Astrocyte (in vitro differentiated cells and primary cell): ENCODE results near the gene EML6. TPM values are rescaled to one million over a fixed set of nuclear protein-coding genes. Genes with fewer than 3 reads are reported as not detected.

Experiments
- DNase-seq: peaks from one replicate; pipeline ENCODE4 v3.0.0-alpha.2; 2010; ENCODE audit warnings: low read depth
- FAIRE-seq: peaks from 2 replicates; lab custom pipeline; 2011; peaks lifted over from hg19 to GRCh38; lab: Jason Lieb, UNC
- H2AFZ ChIP-seq: 2 replicates; pipeline ENCODE4 v1.6.0; 2012; ENCODE audit warnings: low read depth, low read length, inconsistent platforms
- H3K27ac ChIP-seq: 2 replicates; pipeline ENCODE4 v1.5.1; 2011; ENCODE audit warnings: low read depth, low read length, inconsistent platforms
- H3K27me3 ChIP-seq: 2 replicates; pipeline ENCODE4 v1.6.0; 2011; ENCODE audit warnings: low read length, inconsistent platforms; ENCODE audit not compliant: insufficient read depth
- H3K36me3 ChIP-seq: 2 replicates; pipeline ENCODE4 v1.5.1; 2011; ENCODE audit warnings: low read length, inconsistent platforms; ENCODE audit not compliant: insufficient read depth
- H3K4me1 ChIP-seq: 2 replicates; pipeline ENCODE4 v1.5.1; 2011; ENCODE audit warnings: low read length, inconsistent platforms; ENCODE audit not compliant: insufficient read depth
- H3K4me2 ChIP-seq: 2 replicates; pipeline ENCODE4 v1.6.0; 2012; ENCODE audit warnings: low read length, inconsistent platforms
- H3K4me3 ChIP-seq: 2 replicates; pipeline ENCODE4 v1.5.1; 2011; ENCODE audit warnings: low read depth, mild to moderate bottlenecking, low read length, inconsistent platforms; ENCODE audit not compliant: insufficient read depth
- H3K79me2 ChIP-seq: 2 replicates; pipeline ENCODE4 v1.6.0; 2012; ENCODE audit warnings: mild to moderate bottlenecking, low read length, inconsistent platforms; ENCODE audit not compliant: insufficient read depth
- H3K9ac ChIP-seq: 2 replicates; pipeline ENCODE4 v1.6.0; 2012; ENCODE audit warnings: mild to moderate bottlenecking, low read length, inconsistent platforms
- H3K9me3 ChIP-seq: 2 replicates; pipeline ENCODE4 v1.5.1; 2012; ENCODE audit warnings: low read depth, mild to moderate bottlenecking, low read length, inconsistent platforms; ENCODE audit not compliant: insufficient read depth
- H4K20me1 ChIP-seq: 2 replicates; pipeline ENCODE4 v1.6.0; 2012; ENCODE audit warnings: low read length, inconsistent platforms; ENCODE audit not compliant: insufficient read depth
- H3K27ac Mint-ChIP-seq: one replicate; pipeline ENCODE4 v1.8.0; 2021; ENCODE audit warnings: mild to moderate bottlenecking, mixed read lengths; ENCODE audit not compliant: unreplicated experiment
- H3K27me3 Mint-ChIP-seq: one replicate; pipeline ENCODE4 v1.8.0; 2021; ENCODE audit warnings: low read depth, mixed read lengths; ENCODE audit not compliant: unreplicated experiment
- H3K36me3 Mint-ChIP-seq: one replicate; pipeline ENCODE4 v1.8.0; 2021; ENCODE audit warnings: low read depth, mixed read lengths; ENCODE audit not compliant: unreplicated experiment
- H3K4me1 Mint-ChIP-seq: one replicate; pipeline ENCODE4 v1.8.0; 2021; ENCODE audit warnings: low read depth, mixed read lengths; ENCODE audit not compliant: unreplicated experiment
- H3K4me3 Mint-ChIP-seq: one replicate; pipeline ENCODE4 v1.8.0; 2021; ENCODE audit warnings: mild to moderate bottlenecking, moderate library complexity, mixed read lengths; ENCODE audit not compliant: unreplicated experiment
- H3K9me3 Mint-ChIP-seq: one replicate; pipeline ENCODE4 v1.8.0; 2021; ENCODE audit warnings: mild to moderate bottlenecking, mixed read lengths; ENCODE audit not compliant: unreplicated experiment
- EZH2 ChIP-seq: IDR thresholded peaks from 2 replicates; pipeline ENCODE4 v1.6.1; 2012; ENCODE audit warnings: mild to moderate bottlenecking, low read length, inconsistent platforms; ENCODE audit not compliant: insufficient read depth
- total RNA-seq: library from RNA; stranded (reverse); gene quantifications from 2 replicates; pipeline ENCODE4 v1.2.1, GENCODE V29; 2021
- TF ChIP-seq, protein P1 (sequence below): IDR thresholded peaks from 2 replicates; pipeline ENCODE4 v1.5.1; 2011; ENCODE audit warnings: low read depth, mild to moderate bottlenecking, inconsistent platforms, low read length, moderate library complexity; ENCODE audit not compliant: insufficient read depth

Gene EML6
- total RNA-seq, 1 donor from 2014 or later = 0.23 TPM

- DNase-seq (no peak), FAIRE-seq (no peak)
- H2AFZ ChIP-seq = no peak overlapping the region
- no peak overlapping the region for H3K27ac ChIP-seq
- H3K36me3 Mint-ChIP-seq = no peaks in the 10 kb centered on the region
- TF ChIP-seq, protein P1, sequence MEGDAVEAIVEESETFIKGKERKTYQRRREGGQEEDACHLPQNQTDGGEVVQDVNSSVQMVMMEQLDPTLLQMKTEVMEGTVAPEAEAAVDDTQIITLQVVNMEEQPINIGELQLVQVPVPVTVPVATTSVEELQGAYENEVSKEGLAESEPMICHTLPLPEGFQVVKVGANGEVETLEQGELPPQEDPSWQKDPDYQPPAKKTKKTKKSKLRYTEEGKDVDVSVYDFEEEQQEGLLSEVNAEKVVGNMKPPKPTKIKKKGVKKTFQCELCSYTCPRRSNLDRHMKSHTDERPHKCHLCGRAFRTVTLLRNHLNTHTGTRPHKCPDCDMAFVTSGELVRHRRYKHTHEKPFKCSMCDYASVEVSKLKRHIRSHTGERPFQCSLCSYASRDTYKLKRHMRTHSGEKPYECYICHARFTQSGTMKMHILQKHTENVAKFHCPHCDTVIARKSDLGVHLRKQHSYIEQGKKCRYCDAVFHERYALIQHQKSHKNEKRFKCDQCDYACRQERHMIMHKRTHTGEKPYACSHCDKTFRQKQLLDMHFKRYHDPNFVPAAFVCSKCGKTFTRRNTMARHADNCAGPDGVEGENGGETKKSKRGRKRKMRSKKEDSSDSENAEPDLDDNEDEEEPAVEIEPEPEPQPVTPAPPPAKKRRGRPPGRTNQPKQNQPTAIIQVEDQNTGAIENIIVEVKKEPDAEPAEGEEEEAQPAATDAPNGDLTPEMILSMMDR = no peak
- TF ChIP-seq EZH2 = no peak
- no peaks in the 10 kb centered on the region for H4K20me1 ChIP-seq
- no peak overlapping the region for H3K27ac Mint-ChIP-seq
- H3K4me2 ChIP-seq = no peak overlapping the region
- H3K79me2 ChIP-seq = no peaks in the 10 kb centered on the region
- H3K9me3 Mint-ChIP-seq = no peaks in the 10 kb centered on the region
- H3K9me3 ChIP-seq = no peaks in the 10 kb centered on the region
- H3K27me3 ChIP-seq = no peaks in the 10 kb centered on the region
- H3K4me1 Mint-ChIP-seq = no peaks in the 10 kb centered on the region
- no peak overlapping the region for H3K9ac ChIP-seq
- no peaks in the 10 kb centered on the region for H3K27me3 Mint-ChIP-seq
- no peak overlapping the region for H3K4me3 Mint-ChIP-seq
- no peaks in the 10 kb centered on the region for H3K36me3 ChIP-seq
- H3K4me1 ChIP-seq = no peaks in the 10 kb centered on the region
- no peak overlapping the region for H3K4me3 ChIP-seq
Measured at GRCh38 chr2:54876764-54877163, 153.3 kb downstream of the EML6 start.

DNA sequence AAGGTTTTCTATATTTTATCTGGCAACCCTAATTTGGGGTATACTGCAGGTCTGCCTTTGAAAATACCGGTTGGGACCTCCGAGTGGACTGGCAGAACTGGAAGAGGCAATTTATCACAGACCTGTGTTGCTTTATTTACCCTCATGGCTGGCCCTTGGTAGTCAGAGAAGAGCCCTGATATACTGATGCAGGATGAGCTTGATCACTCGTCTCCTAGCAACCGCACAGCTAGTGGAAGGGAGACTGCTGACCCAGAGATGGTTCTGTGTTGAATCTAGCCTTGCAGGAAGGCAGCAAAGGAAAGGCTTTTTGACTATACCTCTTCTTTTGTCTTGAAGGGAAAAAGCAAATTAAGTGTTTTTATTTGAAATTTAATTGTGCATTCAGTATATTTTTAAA, 154.7 kb downstream of the EML6 start:
- H3K4me3 ChIP-seq = no peak overlapping the region
- H3K36me3 ChIP-seq = no peaks in the 10 kb centered on the region
- H3K4me2 ChIP-seq = no peak overlapping the region
- no peaks in the 10 kb centered on the region for H3K4me1 ChIP-seq
- H4K20me1 ChIP-seq = no peaks in the 10 kb centered on the region
- no peak overlapping the region for H2AFZ ChIP-seq
- H3K9ac ChIP-seq = no peak overlapping the region
- Mint-ChIP-seq H3K4me3 (no peak overlapping the region), H3K36me3 (no peaks in the 10 kb centered on the region), H3K9me3 (no peaks in the 10 kb centered on the region), H3K27ac (no peak overlapping the region), H3K4me1 (no peaks in the 10 kb centered on the region), H3K27me3 (no peaks in the 10 kb centered on the region)
- no peaks in the 10 kb centered on the region for H3K9me3 ChIP-seq
- no peak for TF ChIP-seq EZH2
- TF ChIP-seq, protein P1 = no peak
- no peaks in the 10 kb centered on the region for H3K79me2 ChIP-seq
- no peak for FAIRE-seq
- no peak overlapping the region for H3K27ac ChIP-seq
- no peak for DNase-seq
- H3K27me3 ChIP-seq = no peaks in the 10 kb centered on the region

DNA sequence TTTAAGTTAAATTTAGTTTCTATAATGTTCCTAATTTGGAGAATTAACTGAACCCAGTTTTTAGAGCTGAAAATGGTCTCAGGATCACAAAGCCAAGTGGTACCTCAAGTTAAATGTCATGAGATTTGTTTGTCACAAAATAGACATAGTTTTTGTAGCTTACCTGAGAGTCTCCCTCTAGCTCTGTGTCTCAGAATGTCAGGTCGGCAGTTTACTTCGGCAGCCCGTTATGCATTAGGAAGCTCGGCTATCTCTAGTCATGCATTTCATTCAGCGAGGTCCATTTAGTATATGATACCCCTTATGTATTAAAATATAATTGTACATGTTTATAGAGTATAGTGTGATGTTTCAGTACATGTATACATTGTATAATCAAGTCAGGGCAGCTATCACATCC, 155.6 kb downstream of the EML6 start:
- Mint-ChIP-seq H3K36me3 (no peaks in the 10 kb centered on the region), H3K27ac (no peak overlapping the region), H3K9me3 (no peaks in the 10 kb centered on the region), H3K4me1 (no peaks in the 10 kb centered on the region), H3K4me3 (no peak overlapping the region), H3K27me3 (no peaks in the 10 kb centered on the region)
- Histone ChIP-seq H3K9me3 (no peaks in the 10 kb centered on the region), H3K4me3 (no peak overlapping the region), H4K20me1 (no peaks in the 10 kb centered on the region), H3K27me3 (no peaks in the 10 kb centered on the region), H3K79me2 (no peaks in the 10 kb centered on the region), H2AFZ (no peak overlapping the region), H3K27ac (no peak overlapping the region), H3K9ac (no peak overlapping the region), H3K4me1 (no peaks in the 10 kb centered on the region), H3K36me3 (no peaks in the 10 kb centered on the region), H3K4me2 (no peak overlapping the region)
- FAIRE-seq (no peak), DNase-seq (no peak)
- no peak for TF ChIP-seq EZH2
- TF ChIP-seq, protein P1 = no peak
